ENCODE data around the gene CXXC1. TPM values are rescaled to one million over a fixed set of nuclear protein-coding genes. Genes with fewer than 3 reads are reported as not detected.

Gene CXXC1
- total and polyA plus RNA-seq, 2 of the 8 experiments (the other 6 are each of a cell fraction or from before 2014, with no cell fraction given): 73.3 to 136 TPM

GRCh38 chr18:50266248-50266704, 21.2 kb downstream of the CXXC1 start, which contains the start of gene CFAP53:
Gene CFAP53 (minus strand): TSS chr18:50266495. CDS start chr18:50266404, 91 bp downstream.
- H3K4ac ChIP-seq (replicated peaks; ENCODE audit: insufficient read length, low read depth, low read length): no peak within 1 kb of the TSS
- no peak within 1 kb of the TSS for H2BK5ac ChIP-seq (ENCODE audit: low read depth, low read length)
- H3K18ac ChIP-seq (ENCODE audit: extremely low read depth, low read length): no peak within 1 kb of the TSS
- H3K27ac ChIP-seq (ENCODE audit: low read depth, low read length): no peak within 1 kb of the TSS
- peak; percentile 46 to 91 for DNase-seq (ENCODE audit: low read depth in 1 of 2, low spot score in 2 of 2)
- peaks cover 0 to 2% (median 0%) of the 10 kb centered on the region in 4 experiments; a peak in 1 of 7 replicates for H3K27me3 ChIP-seq (replicated peaks in 1 of 4; ENCODE audit: control insufficient read depth in 3 of 4, extremely low read depth in 1 of 4, insufficient read depth in 3 of 4, low read length in 3 of 4)
- H3K14ac ChIP-seq (ENCODE audit: insufficient read length): no peak within 1 kb of the TSS
- CTCF ChIA-PET (ENCODE audit: partially characterized antibody): interaction anchor here (0.7 to 2.0 kb wide), 6 partner anchors 8 to 316 kb away, joined by 3 to 6 read pairs (median 4); no protein-coding TSS in a partner anchor
- H3K4me3 ChIP-seq (ENCODE audit: extremely low read depth in 1 of 4, insufficient read depth in 2 of 4, low read depth in 3 of 4, low read length in 4 of 4): peak within 1 kb of the TSS; percentile 76 to 88 (median 82)
- no peak within 1 kb of the TSS for H2BK20ac ChIP-seq (ENCODE audit: low read length)
- H3K9ac ChIP-seq (replicated peaks in 1 of 4; ENCODE audit: extremely low read depth in 1 of 4, low read depth in 3 of 4, low read length in 3 of 4): peak within 1 kb of the TSS in 2 of 4 experiments; percentile 27 to 28; a peak in 3 of 7 replicates
- POLR2A ChIA-PET (ENCODE audit: partially characterized antibody): no interaction called here
- no peak within 1 kb of the TSS for H3K56ac ChIP-seq (replicated peaks; ENCODE audit: insufficient read length, low read depth, low read length)
- no peak for FAIRE-seq
- peak within 1 kb of the TSS; percentile 89; the same call in 1 of the 2 replicates for H2AFZ ChIP-seq (ENCODE audit: low read length)
- no peaks in the 10 kb centered on the region for H3K9me3 ChIP-seq (ENCODE audit: insufficient read depth in 2 of 2, low read depth in 1 of 2, low read length in 1 of 2)
- no peak within 1 kb of the TSS for H4K8ac ChIP-seq (ENCODE audit: extremely low read depth, insufficient read depth, low read length)
- 0 out of 2 replicates have a peak within 1 kb of the TSS, but pooled peaks have one; percentile 14 for H2BK12ac ChIP-seq (ENCODE audit: low read depth, low read length)
- peaks cover 2 to 16% (median 7%) of the 10 kb centered on the region in 4 experiments; a peak in 6 of 8 replicates for H3K36me3 ChIP-seq (ENCODE audit: control insufficient read depth in 2 of 4, insufficient read depth in 4 of 4, low read length in 3 of 4)
- no peaks in the 10 kb centered on the region for H3K79me1 ChIP-seq (ENCODE audit: low read depth, low read length)
- H3K4me2 ChIP-seq (ENCODE audit: insufficient read depth in 1 of 2, low read depth in 2 of 2, low read length in 2 of 2): peak within 1 kb of the TSS; percentile 71 to 74
- H3K23ac ChIP-seq (ENCODE audit: insufficient read length): no peak within 1 kb of the TSS
- no peak within 1 kb of the TSS for H4K91ac ChIP-seq (replicated peaks; ENCODE audit: insufficient read length, low read length)
- H2AK5ac ChIP-seq (ENCODE audit: low read depth, low read length): no peak within 1 kb of the TSS
- H4K20me1 ChIP-seq (replicated peaks in 1 of 2; ENCODE audit: control insufficient read depth in 1 of 2, insufficient read depth in 2 of 2, low read length in 2 of 2): no peaks in the 10 kb centered on the region
- no peaks in the 10 kb centered on the region for H3K79me2 ChIP-seq (ENCODE audit: control insufficient read depth in 1 of 2, insufficient read depth in 2 of 2, low read length in 2 of 2)
- no peaks in the 10 kb centered on the region; the same call in 1 of the 2 replicates for H3K23me2 ChIP-seq (ENCODE audit: low read depth, low read length)
- H2BK15ac ChIP-seq (ENCODE audit: low read length): peak within 1 kb of the TSS; percentile 72; the same call in 1 of the 2 replicates
- H3K4me1 ChIP-seq (replicated peaks in 1 of 4; ENCODE audit: control insufficient read depth in 3 of 4, insufficient read depth in 4 of 4, low read length in 3 of 4): peaks cover 0 to 7% (median 0%) of the 10 kb centered on the region in 4 experiments; a peak in 3 of 7 replicates
- no peak within 1 kb of the TSS for H2BK120ac ChIP-seq (replicated peaks; ENCODE audit: low read depth, low read length)
- H4K5ac ChIP-seq (ENCODE audit: insufficient read length, low read depth, low read length): no peak within 1 kb of the TSS
- 3% methylated on average over 35 of the region's 37 CpGs; no CpG with 5 or more reads in 1 of the 2 experiments for WGBS, 2 experiments (ENCODE audit: extremely low coverage in 1 of 2, insufficient coverage in 1 of 2, insufficient read length in 1 of 2, insufficient replicate concordance in 2 of 2, low coverage in 1 of 2, low lambda C conversion rate in 2 of 2, missing lambda C conversion rate in 1 of 2)
- TF ChIP-seq HDAC6 (IDR thresholded peaks at IDR 0.05; ENCODE audit: low read depth, low read length) (no peak), GABPA (IDR thresholded peaks at IDR 0.05; ENCODE audit: borderline replicate concordance, insufficient read depth, low read length) (peak; percentile 72; the same call in 1 of the 2 replicates), POU5F1 (IDR thresholded peaks at IDR 0.05; ENCODE audit: low read depth, low read length) (no peak), CREB1 (IDR thresholded peaks at IDR 0.05) (no peak), BACH1 (IDR thresholded peaks at IDR 0.05; ENCODE audit: low read length) (0 out of 2 replicates have a peak, but pooled peaks have one; percentile 25), SP4 (IDR thresholded peaks at IDR 0.05; ENCODE audit: low read length) (no peak), EGR1 (IDR thresholded peaks at IDR 0.05; ENCODE audit: borderline replicate concordance, low read depth, low read length) (peak; percentile 47; the same call in 1 of the 2 replicates), CHD2 (IDR thresholded peaks at IDR 0.05; ENCODE audit: low read length) (peak; percentile 83), SIRT6 (IDR thresholded peaks at IDR 0.05; ENCODE audit: low read length) (no peak), JUND (IDR thresholded peaks at IDR 0.05; ENCODE audit: low read length) (no peak), KDM4A (IDR thresholded peaks at IDR 0.05; ENCODE audit: low read depth, low read length, severe bottlenecking) (peak; percentile 62), PHF8 (conservative IDR thresholded peaks at IDR 0.05; ENCODE audit: low read depth, low read length) (peak; percentile 47; the same call in 1 of the 2 replicates), USF2 (IDR thresholded peaks at IDR 0.05; ENCODE audit: low read length) (no peak)

Data from H1 (cell line).